ENCODE results near the gene B3GLCT. TPM values are rescaled to one million over a fixed set of nuclear protein-coding genes. Genes with fewer than 3 reads are reported as not detected.
"Not testable (repeated sequence)": the region's sequence is repeated elsewhere in the genome, so short reads cannot be mapped to it uniquely, and the experiment has no call there.

B3GLCT gene
- total RNA-seq, 1 donor from 2014 or later = 30.3 TPM

DNA sequence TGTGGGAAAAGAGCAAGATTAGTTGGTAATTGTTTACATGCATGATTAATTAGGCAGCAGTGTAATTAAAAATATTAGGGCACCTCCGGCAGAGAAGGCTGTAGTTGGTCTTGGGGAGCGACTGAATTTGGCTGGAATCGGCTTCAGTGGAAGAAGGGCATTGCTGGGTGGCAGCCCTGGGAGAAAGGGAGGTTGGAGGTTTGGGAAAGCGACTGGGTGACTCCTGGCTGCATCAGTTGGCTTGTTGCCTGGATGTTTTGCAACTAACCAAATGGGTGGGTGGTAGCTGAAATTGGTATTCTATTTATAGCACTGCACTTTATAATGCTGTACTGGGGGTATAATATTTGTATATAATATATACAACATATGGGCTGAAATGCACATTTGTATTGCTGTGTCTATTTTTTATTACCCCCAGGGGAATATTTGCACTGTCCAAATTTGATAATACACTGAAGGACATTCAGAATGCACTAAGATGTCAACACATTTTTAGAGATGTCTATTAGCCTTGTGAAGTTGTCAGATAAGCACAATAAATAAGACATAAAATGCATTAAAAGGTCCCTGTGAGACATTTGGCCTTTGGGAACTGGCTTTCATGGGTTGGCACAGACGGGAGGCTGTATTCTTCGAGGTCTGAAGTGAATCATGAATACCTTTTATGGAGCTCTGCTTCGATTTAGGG lies 1.7 kb downstream of the B3GLCT start:
- H3K4me1 ChIP-seq (ENCODE audit: control insufficient read depth in 3 of 3, insufficient read depth in 3 of 3, low read length in 3 of 3) = peaks cover 8 to 22% (median 13%) of the 10 kb centered on the region in 3 donors
- peak overlapping the region; percentile 73 for H3K27ac ChIP-seq (ENCODE audit: low read depth, low read length)
- no peaks in the 10 kb centered on the region for H3K27me3 ChIP-seq (ENCODE audit: control insufficient read depth in 3 of 3, insufficient read depth in 3 of 3, low read length in 3 of 3)
- peak overlapping the region; percentile 67 to 81 (median 72) for H3K9ac ChIP-seq (ENCODE audit: low read depth in 1 of 3, low read length in 3 of 3)
- H3K4me3 ChIP-seq (ENCODE audit: low read length in 3 of 3) = peak overlapping the region; percentile 74 to 76 (median 76)
- no peaks in the 10 kb centered on the region for H3K36me3 ChIP-seq (ENCODE audit: control insufficient read depth in 3 of 3, insufficient read depth in 3 of 3, low read length in 3 of 3)
- H3K9me3 ChIP-seq (ENCODE audit: control insufficient read depth in 3 of 3, low read length in 3 of 3) = no peaks in the 10 kb centered on the region

DNA sequence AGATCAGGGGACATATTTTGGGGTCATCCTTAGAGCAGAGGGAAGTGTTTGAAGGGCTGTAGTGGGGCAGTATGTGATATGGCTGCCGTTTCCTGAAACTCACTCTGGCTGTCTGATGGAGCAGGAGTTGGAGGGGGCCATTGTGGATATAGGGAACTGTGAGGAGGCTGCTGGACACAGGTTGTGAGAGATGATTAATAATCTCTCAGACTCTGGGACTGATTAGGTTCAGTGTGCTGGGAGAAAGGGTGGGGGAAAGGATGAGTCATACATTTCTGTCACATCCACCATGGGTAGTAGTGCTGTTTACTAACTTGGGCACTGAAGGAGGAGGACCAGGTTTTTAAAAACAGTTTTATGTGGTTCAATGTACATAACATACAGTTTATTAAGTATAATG lies 4.8 kb downstream of the B3GLCT start:
- Histone ChIP-seq H3K27me3 (ENCODE audit: control insufficient read depth in 3 of 3, insufficient read depth in 3 of 3, low read length in 3 of 3) (no peaks in the 10 kb centered on the region), H3K9ac (ENCODE audit: low read depth in 1 of 3, low read length in 3 of 3) (no peak overlapping the region), H3K27ac (ENCODE audit: low read depth, low read length) (no peak overlapping the region), H3K4me3 (ENCODE audit: low read length in 3 of 3) (no peak overlapping the region), H3K4me1 (ENCODE audit: control insufficient read depth in 3 of 3, insufficient read depth in 3 of 3, low read length in 3 of 3) (peaks cover 21 to 40% (median 28%) of the 10 kb centered on the region in 3 donors), H3K36me3 (ENCODE audit: control insufficient read depth in 3 of 3, insufficient read depth in 3 of 3, low read length in 3 of 3) (no peaks in the 10 kb centered on the region), H3K9me3 (ENCODE audit: control insufficient read depth in 3 of 3, low read length in 3 of 3) (no peaks in the 10 kb centered on the region)

DNA sequence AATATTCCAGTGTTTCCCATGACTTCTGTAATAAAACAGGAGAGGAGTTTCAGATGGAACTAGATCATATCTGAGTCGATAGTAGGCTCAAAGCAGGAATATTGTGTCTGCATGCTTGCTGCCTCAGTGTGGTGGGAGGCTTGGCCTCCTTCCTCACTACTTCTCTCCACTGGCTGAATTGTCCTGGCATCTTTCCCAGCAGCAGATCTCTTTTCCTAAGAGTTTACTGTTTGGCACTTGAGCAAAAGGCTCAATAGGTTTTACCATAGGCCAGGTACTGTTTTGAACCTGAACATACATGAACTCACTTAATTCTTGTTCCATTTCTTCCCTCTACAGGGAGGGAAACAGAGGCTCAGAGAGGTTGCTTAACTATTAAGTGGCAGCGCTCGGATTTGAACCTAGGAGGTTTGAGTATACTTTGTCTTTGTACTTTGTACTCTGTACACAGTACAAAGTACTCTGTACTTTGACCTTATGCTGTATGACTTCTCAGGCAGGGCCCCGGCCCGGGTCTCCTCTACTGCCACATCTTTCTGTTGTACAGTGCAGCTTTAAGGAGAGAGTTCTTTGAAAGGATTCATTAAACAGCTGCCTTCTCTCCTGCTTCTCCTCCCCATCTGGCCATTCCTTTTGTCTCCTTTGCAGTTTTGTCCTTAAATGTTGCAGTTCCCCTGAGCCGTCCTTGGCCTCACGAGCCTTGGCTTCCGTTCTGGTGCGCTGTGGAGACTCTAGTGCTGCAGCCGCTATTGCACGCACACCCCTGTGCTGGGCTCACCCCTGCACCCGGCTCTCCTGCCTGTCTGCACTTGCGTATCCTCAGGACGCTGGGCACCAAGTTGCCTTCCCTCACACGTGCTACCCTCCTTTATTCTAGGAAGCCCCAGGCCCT lies 8.1 kb downstream of the B3GLCT start:
- Histone ChIP-seq H3K9ac (ENCODE audit: low read depth in 1 of 3, low read length in 3 of 3) (no peak overlapping the region), H3K4me3 (ENCODE audit: low read length in 3 of 3) (peak overlapping the region in 1 of 3 donors; percentile 10), H3K4me1 (ENCODE audit: control insufficient read depth in 3 of 3, insufficient read depth in 3 of 3, low read length in 3 of 3) (peaks cover 24 to 38% (median 24%) of the 10 kb centered on the region in 3 donors), H3K27ac (ENCODE audit: low read depth, low read length) (no peak overlapping the region), H3K36me3 (ENCODE audit: control insufficient read depth in 3 of 3, insufficient read depth in 3 of 3, low read length in 3 of 3) (no peaks in the 10 kb centered on the region), H3K9me3 (ENCODE audit: control insufficient read depth in 3 of 3, low read length in 3 of 3) (no peaks in the 10 kb centered on the region), H3K27me3 (ENCODE audit: control insufficient read depth in 3 of 3, insufficient read depth in 3 of 3, low read length in 3 of 3) (no peaks in the 10 kb centered on the region)

DNA sequence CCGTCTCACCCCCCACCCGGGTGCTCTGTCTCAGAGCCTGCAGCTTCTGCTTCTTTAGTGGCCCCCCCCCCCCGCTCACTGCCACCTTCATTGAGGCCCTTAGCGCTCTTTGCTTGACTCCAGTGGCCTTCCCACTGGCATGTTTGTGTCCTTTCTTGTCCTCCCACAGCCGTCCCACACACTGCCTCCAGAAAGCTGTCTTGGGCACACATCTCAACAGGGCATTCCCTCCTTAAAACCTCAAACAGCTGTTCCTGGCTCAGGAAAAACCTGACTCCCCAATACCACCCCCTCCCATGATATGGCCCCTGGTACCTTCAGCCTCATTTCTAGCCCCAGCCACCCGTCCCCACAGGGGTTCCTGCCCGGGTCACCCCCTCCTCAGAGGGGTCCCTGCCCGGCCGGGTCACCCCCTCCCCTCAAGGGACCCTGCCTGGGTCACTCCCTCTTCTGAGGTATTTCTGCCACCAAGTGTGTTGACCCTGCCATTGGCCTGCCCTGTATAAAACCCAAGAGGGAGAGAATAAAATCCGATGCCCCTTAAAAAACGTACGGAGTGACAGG lies 8.9 kb downstream of the B3GLCT start:
- Histone ChIP-seq H3K27ac (ENCODE audit: low read depth, low read length) (no peak overlapping the region), H3K9ac (ENCODE audit: low read depth in 1 of 3, low read length in 3 of 3) (no peak overlapping the region), H3K9me3 (ENCODE audit: control insufficient read depth in 3 of 3, low read length in 3 of 3) (no peaks in the 10 kb centered on the region), H3K4me3 (ENCODE audit: low read length in 3 of 3) (peak overlapping the region in 1 of 3 donors; percentile 56), H3K27me3 (ENCODE audit: control insufficient read depth in 3 of 3, insufficient read depth in 3 of 3, low read length in 3 of 3) (no peaks in the 10 kb centered on the region), H3K4me1 (ENCODE audit: control insufficient read depth in 3 of 3, insufficient read depth in 3 of 3, low read length in 3 of 3) (peaks cover 24 to 38% (median 24%) of the 10 kb centered on the region in 3 donors), H3K36me3 (ENCODE audit: control insufficient read depth in 3 of 3, insufficient read depth in 3 of 3, low read length in 3 of 3) (no peaks in the 10 kb centered on the region)

DNA sequence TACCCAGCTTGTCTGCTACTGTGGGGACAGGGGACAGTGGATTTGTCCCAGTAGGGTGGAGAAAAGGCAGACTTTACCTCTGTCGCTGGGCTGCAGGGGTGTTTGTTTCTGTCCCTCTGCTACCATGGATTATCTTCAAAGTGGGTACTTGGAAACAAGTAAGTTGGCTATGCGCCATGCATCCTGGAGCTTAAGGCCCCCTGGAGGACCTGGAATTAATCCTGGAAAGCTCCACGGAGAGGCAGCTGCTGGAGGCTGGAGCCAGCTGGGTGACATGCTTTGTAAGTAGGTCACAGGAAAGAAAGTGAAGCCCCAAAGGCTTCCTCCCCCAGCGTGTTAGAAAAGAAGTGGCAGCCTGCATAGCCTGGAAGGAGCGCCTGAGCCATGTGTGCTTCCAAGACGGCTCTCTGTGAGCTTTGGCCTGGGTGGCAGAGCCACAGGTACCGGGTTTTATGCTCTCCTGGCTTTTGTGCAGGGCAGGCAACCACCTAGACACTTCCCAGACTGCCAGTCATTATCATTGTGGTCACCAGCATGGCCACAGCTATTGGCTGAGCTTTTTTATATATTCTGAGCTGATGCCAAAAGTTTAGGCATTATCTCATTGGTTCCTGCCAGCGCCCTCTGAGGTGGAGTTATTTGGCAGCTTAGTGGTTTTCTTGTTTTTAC lies 9.5 kb downstream of the B3GLCT start:
- Histone ChIP-seq H3K36me3 (ENCODE audit: control insufficient read depth in 3 of 3, insufficient read depth in 3 of 3, low read length in 3 of 3) (no peaks in the 10 kb centered on the region), H3K9ac (ENCODE audit: low read depth in 1 of 3, low read length in 3 of 3) (peak overlapping the region; percentile 36 to 61 (median 60)), H3K4me1 (ENCODE audit: control insufficient read depth in 3 of 3, insufficient read depth in 3 of 3, low read length in 3 of 3) (peaks cover 25 to 40% (median 28%) of the 10 kb centered on the region in 3 donors), H3K27ac (ENCODE audit: low read depth, low read length) (peak overlapping the region; percentile 45), H3K9me3 (ENCODE audit: control insufficient read depth in 3 of 3, low read length in 3 of 3) (no peaks in the 10 kb centered on the region), H3K4me3 (ENCODE audit: low read length in 3 of 3) (peak overlapping the region; percentile 49 to 56 (median 53)), H3K27me3 (ENCODE audit: control insufficient read depth in 3 of 3, insufficient read depth in 3 of 3, low read length in 3 of 3) (no peaks in the 10 kb centered on the region)

DNA sequence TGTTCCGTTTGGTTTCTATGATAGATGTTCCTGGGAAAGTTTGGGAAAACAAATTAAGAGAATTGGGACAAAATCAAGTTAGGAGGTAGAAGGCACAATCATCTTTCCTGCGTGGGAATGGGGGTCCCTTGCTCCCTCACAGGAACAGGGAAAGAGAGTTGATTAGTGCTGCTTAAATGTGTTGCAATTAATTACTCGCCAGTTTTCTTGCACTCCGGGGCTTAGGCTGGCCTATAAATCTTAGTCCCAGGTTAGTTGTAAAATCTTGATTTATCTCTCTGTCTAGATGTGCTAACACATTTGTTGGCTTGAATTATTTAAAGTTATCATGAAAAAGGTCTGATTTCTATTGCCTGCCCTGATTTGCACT lies 10.1 kb downstream of the B3GLCT start:
- Histone ChIP-seq H3K9me3 (ENCODE audit: control insufficient read depth in 3 of 3, low read length in 3 of 3) (no peaks in the 10 kb centered on the region), H3K4me3 (ENCODE audit: low read length in 3 of 3) (peak overlapping the region in 2 of 3 donors; percentile 53 to 56), H3K27me3 (ENCODE audit: control insufficient read depth in 3 of 3, insufficient read depth in 3 of 3, low read length in 3 of 3) (no peaks in the 10 kb centered on the region), H3K9ac (ENCODE audit: low read depth in 1 of 3, low read length in 3 of 3) (peak overlapping the region; percentile 36 to 61 (median 60)), H3K27ac (ENCODE audit: low read depth, low read length) (peak overlapping the region; percentile 45), H3K4me1 (ENCODE audit: control insufficient read depth in 3 of 3, insufficient read depth in 3 of 3, low read length in 3 of 3) (peaks cover 26 to 39% (median 29%) of the 10 kb centered on the region in 3 donors), H3K36me3 (ENCODE audit: control insufficient read depth in 3 of 3, insufficient read depth in 3 of 3, low read length in 3 of 3) (no peaks in the 10 kb centered on the region)

DNA sequence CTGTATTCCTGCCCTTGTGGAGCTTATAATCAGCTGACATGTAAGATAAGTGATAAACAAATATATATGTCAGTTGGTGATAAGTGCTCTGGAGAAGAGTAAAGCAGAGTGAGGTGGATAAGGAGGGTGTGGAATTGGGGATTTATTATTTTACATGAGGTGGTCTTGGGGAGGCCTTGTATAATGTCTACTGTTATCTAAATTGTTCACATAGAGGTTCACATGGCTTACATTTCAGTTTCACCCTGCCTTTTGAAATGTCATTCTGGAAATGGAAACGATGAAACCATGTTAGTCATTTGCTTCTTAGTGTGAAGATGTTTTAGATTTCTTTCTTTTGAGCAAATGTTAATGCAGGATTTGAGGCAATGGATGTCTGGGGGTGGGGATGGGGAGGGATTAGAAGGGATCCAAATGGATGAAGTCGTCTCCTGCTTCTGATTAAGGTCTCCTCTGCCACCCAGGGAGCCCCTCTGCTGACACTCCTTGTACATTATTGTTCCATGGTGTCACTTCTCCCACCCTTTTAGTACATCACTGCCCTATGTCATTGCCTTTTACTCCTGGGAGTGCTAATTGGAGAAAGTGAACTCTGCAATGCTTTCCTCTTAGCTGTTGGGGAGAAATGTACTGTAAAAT lies 14.0 kb downstream of the B3GLCT start:
- no peak overlapping the region for H3K9ac ChIP-seq (ENCODE audit: low read depth in 1 of 3, low read length in 3 of 3)
- no peak overlapping the region for H3K27ac ChIP-seq (ENCODE audit: low read depth, low read length)
- H3K36me3 ChIP-seq (ENCODE audit: control insufficient read depth in 3 of 3, insufficient read depth in 3 of 3, low read length in 3 of 3) = no peaks in the 10 kb centered on the region
- no peak overlapping the region for H3K4me3 ChIP-seq (ENCODE audit: low read length in 3 of 3)
- no peaks in the 10 kb centered on the region for H3K27me3 ChIP-seq (ENCODE audit: control insufficient read depth in 3 of 3, insufficient read depth in 3 of 3, low read length in 3 of 3)
- peaks cover 19 to 27% (median 21%) of the 10 kb centered on the region in 3 donors for H3K4me1 ChIP-seq (ENCODE audit: control insufficient read depth in 3 of 3, insufficient read depth in 3 of 3, low read length in 3 of 3)
- H3K9me3 ChIP-seq (ENCODE audit: control insufficient read depth in 3 of 3, low read length in 3 of 3) = no peaks in the 10 kb centered on the region

DNA sequence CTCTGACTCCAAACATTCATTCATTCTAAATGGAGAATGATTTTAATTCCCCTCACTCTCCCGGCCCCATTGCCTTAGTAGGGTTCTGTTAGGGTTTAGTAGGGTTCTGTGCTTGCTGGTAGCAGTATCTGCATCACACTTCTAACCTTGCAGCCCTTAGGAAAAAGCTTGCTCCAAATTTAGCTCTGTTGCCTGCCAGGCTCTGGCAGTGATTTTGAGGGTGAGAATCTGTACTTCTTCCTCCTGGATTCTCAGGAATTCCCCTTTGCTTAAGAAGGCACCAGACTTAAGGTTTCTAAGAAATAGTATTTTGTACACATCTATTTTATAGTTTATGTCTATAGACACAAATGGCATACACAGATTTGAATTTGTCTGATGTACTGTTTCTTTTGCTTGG lies 14.7 kb downstream of the B3GLCT start:
- H3K4me3 ChIP-seq (ENCODE audit: low read length in 3 of 3) = no peak overlapping the region
- peaks cover 12 to 20% (median 15%) of the 10 kb centered on the region in 3 donors for H3K4me1 ChIP-seq (ENCODE audit: control insufficient read depth in 3 of 3, insufficient read depth in 3 of 3, low read length in 3 of 3)
- H3K9me3 ChIP-seq (ENCODE audit: control insufficient read depth in 3 of 3, low read length in 3 of 3) = no peaks in the 10 kb centered on the region
- no peak overlapping the region for H3K27ac ChIP-seq (ENCODE audit: low read depth, low read length)
- H3K9ac ChIP-seq (ENCODE audit: low read depth in 1 of 3, low read length in 3 of 3) = no peak overlapping the region
- H3K36me3 ChIP-seq (ENCODE audit: control insufficient read depth in 3 of 3, insufficient read depth in 3 of 3, low read length in 3 of 3) = no peaks in the 10 kb centered on the region
- no peaks in the 10 kb centered on the region for H3K27me3 ChIP-seq (ENCODE audit: control insufficient read depth in 3 of 3, insufficient read depth in 3 of 3, low read length in 3 of 3)

DNA sequence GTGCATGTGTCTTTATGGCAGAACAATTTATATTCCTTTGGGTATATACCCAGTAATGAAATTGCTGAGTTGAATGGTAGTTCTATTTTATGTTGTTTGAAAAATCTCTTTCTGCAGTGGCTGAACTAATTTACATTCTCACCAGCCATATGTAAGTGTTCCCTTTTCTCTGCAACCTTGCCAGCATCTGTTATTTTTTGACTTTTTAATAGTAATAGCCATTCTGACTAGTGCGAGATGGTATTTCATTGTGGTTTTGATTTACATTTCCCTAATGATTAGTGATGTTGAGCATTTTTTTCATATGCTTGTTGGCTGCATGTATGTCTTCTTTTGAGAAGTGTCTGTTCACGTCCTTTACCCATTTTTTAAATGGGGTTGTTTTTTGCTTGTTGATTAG lies 17.1 kb downstream of the B3GLCT start:
- H3K4me3 ChIP-seq (ENCODE audit: low read length in 3 of 3); H3K4me1 ChIP-seq (ENCODE audit: control insufficient read depth in 3 of 3, insufficient read depth in 3 of 3, low read length in 3 of 3); H3K9ac ChIP-seq (ENCODE audit: low read depth in 1 of 3, low read length in 3 of 3); H3K27me3 ChIP-seq (ENCODE audit: control insufficient read depth in 3 of 3, insufficient read depth in 3 of 3, low read length in 3 of 3); H3K27ac ChIP-seq (ENCODE audit: low read depth, low read length); H3K9me3 ChIP-seq (ENCODE audit: control insufficient read depth in 3 of 3, low read length in 3 of 3); H3K36me3 ChIP-seq (ENCODE audit: control insufficient read depth in 3 of 3, insufficient read depth in 3 of 3, low read length in 3 of 3): not testable (repeated sequence)
